GM12891 (cell line): Measurements from ENCODE around the gene CADPS.

Source experiments
- PAX5 ChIP-seq: IDR thresholded peaks from 2 replicates; pipeline ENCODE4 v1.6.1; 2011; ENCODE audit warnings: low read length, moderate library complexity, mild to moderate bottlenecking; ENCODE audit not compliant: insufficient read depth, severe bottlenecking
- POLR2A ChIP-seq: IDR thresholded peaks from 2 replicates; pipeline ENCODE4 v1.6.1; 2011; ENCODE audit warnings: low read depth, low read length, control low read depth
- POLR2AphosphoS5 ChIP-seq: IDR thresholded peaks from 2 replicates; pipeline ENCODE4 v1.6.1; 2011; ENCODE audit warnings: low read depth, low read length, control low read depth
- TAF1 ChIP-seq: IDR thresholded peaks from 2 replicates; pipeline ENCODE4 v1.6.1; 2011; ENCODE audit warnings: low read depth, low read length, control low read depth

DNA sequence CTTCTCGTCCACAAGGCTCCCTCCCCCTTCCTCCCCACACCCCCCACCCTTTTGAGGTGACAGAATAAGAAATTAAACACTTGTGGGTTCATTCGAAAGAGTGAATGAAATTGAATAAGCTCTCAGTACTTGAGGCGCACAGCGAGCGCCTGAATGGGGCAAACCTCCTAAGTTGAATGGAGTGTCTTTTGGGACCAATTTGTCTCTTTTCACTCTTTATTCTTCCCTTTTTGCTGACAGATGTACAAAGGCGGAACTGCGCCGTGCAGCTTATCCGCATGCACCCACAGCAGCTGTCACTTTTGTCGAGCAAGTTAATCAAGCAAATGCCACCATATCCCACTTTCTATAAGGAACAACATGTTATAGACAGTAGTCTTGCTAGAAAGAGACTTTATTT, 454.0 kb downstream of the CADPS start:
- TF ChIP-seq POLR2A = no peak
- no peak for TF ChIP-seq POLR2AphosphoS5
- TF ChIP-seq PAX5 = no peak
- TF ChIP-seq TAF1 = no peak
